Upper lobe of left lung (tissue), 4 donors: ENCODE data around the gene PI4KB.

ENCODE experiments used
- CTCF ChIP-seq, 6 experiments: fragments of 450-650 bp in 4 of 6; fragments of 200-600 bp in 2 of 6; sonication (generic) in 2 of 6; IDR thresholded peaks; one replicate each; pipeline ENCODE4 v1.5.1; 2016 to 2019; ENCODE audit warnings: antibody characterized with exemption in 6 of 6
- EP300 ChIP-seq, 4 donors: sonication (generic); formaldehyde crosslinking; IDR thresholded peaks; one replicate each; pipeline ENCODE4 v1.5.1; 2017; ENCODE audit warnings: antibody characterized with exemption in 4 of 4, control low read depth in 2 of 4
- POLR2A ChIP-seq, 4 donors: fragments of 450-650 bp; IDR thresholded peaks; one replicate each; pipeline ENCODE4 v1.5.1; 2016 to 2017; ENCODE audit warnings: antibody characterized with exemption in 4 of 4, mild to moderate bottlenecking in 2 of 4

- TF ChIP-seq CTCF (IDR thresholded peaks at IDR 0.05) = no peak
- TF ChIP-seq EP300 (IDR thresholded peaks at IDR 0.05) = no peak
- no peak for TF ChIP-seq POLR2A (IDR thresholded peaks at IDR 0.05)
Measured at GRCh38 chr1:151292207-151293030, 34.8 kb downstream of the PI4KB start.
